HFFc6 (cell line): ENCODE data around the gene AIF1L. TPM values are rescaled to one million over a fixed set of nuclear protein-coding genes. Genes with fewer than 3 reads are reported as not detected.

ENCODE experiments used
- DNase-seq: peaks from one replicate; pipeline ENCODE4 v3.0.0-alpha.2; 2018
- H3K27ac Mint-ChIP-seq: 2 replicates; pipeline ENCODE4 v1.8.0; 2020; ENCODE audit warnings: mild to moderate bottlenecking, mixed read lengths
- H3K27me3 Mint-ChIP-seq: 2 replicates; pipeline ENCODE4 v1.8.0; 2021; ENCODE audit warnings: mild to moderate bottlenecking, moderate library complexity, mixed read lengths; ENCODE audit not compliant: insufficient read depth
- H3K36me3 Mint-ChIP-seq: 2 replicates; pipeline ENCODE4 v1.8.0; 2021; ENCODE audit warnings: low read depth, mixed read lengths
- H3K4me1 Mint-ChIP-seq: 2 replicates; pipeline ENCODE4 v1.8.0; 2020; ENCODE audit warnings: low read depth, mixed read lengths
- H3K4me3 Mint-ChIP-seq: 2 replicates; pipeline ENCODE4 v1.8.0; 2020; ENCODE audit warnings: mild to moderate bottlenecking, moderate library complexity, mixed read lengths
- H3K9me3 Mint-ChIP-seq: 2 replicates; pipeline ENCODE4 v1.8.0; 2020; ENCODE audit warnings: mild to moderate bottlenecking, mixed read lengths
- CTCF ChIP-seq: fragments of 200-600 bp; sonication (generic); IDR thresholded peaks from 2 replicates; pipeline ENCODE4 v1.5.0; 2021; ENCODE audit warnings: antibody characterized with exemption, mild to moderate bottlenecking
- total RNA-seq, 6 experiments: library from RNA; stranded (reverse); fragmentation: NEBNext Ultra II Directional; extraction: Animal tissue kit (Norgen Biotek cat#: 25700); gene quantifications; 2 replicates in 1 of 6; 3 replicates in 5 of 6; pipeline ENCODE4 v1.2.3, GENCODE V29; 2021

AIF1L gene
- total RNA-seq, 6 experiments from 2014 or later: 0.05 to 0.37 (median 0.21) TPM

- TF ChIP-seq CTCF: no peak
- Mint-ChIP-seq H3K36me3 (peaks cover 9% of the 10 kb centered on the region; the same call in 1 of the 2 replicates), H3K27ac (no peak overlapping the region), H3K4me1 (no peaks in the 10 kb centered on the region), H3K27me3 (peaks cover 2% of the 10 kb centered on the region; the same call in 1 of the 2 replicates), H3K4me3 (no peak overlapping the region), H3K9me3 (no peaks in the 10 kb centered on the region)
- DNase-seq: no peak
Observed at GRCh38 chr9:131160416-131161112, 64.2 kb downstream of the AIF1L start.

DNA sequence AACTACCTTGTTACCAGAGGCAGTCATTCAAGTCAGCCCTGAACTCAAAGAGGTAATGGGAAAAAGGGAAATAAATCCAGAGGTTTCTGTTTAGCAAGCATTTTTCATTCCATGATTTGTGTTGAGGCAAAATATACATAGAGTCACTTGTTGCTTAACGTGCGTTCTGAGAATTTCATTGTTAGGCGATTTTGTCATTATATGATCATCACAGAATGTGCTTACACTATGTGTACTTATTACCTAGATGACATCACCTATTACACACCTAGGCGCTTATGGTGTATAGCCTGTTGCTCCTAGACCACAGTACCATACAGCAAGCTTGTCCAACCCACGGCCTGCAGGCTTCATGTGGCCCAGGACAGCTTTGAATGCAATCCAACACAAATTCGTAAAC is 65.3 kb downstream of the AIF1L start:
- TF ChIP-seq CTCF: no peak
- no peaks in the 10 kb centered on the region; the same call in 1 of the 2 replicates for H3K4me1 Mint-ChIP-seq
- no peak for DNase-seq
- H3K4me3 Mint-ChIP-seq: no peak overlapping the region
- H3K27me3 Mint-ChIP-seq: peaks cover 2% of the 10 kb centered on the region; the same call in 1 of the 2 replicates
- peaks cover 13% of the 10 kb centered on the region; the same call in 1 of the 2 replicates for H3K36me3 Mint-ChIP-seq
- H3K9me3 Mint-ChIP-seq: no peaks in the 10 kb centered on the region
- H3K27ac Mint-ChIP-seq: no peak overlapping the region

- H3K4me1 Mint-ChIP-seq: peaks cover 6% of the 10 kb centered on the region; the same call in 1 of the 2 replicates
- no peak overlapping the region for H3K27ac Mint-ChIP-seq
- no peak for TF ChIP-seq CTCF
Observed at GRCh38 chr9:131162886-131163285, 66.6 kb downstream of the AIF1L start.

GRCh38 chr9:131165523-131165922 is 69.2 kb downstream of the AIF1L start:
- Mint-ChIP-seq H3K9me3 (no peaks in the 10 kb centered on the region), H3K36me3 (peaks cover 18% of the 10 kb centered on the region), H3K27ac (no peak overlapping the region), H3K4me3 (no peak overlapping the region), H3K4me1 (peaks cover 6% of the 10 kb centered on the region; the same call in 1 of the 2 replicates), H3K27me3 (no peaks in the 10 kb centered on the region)
- DNase-seq: no peak
- no peak for TF ChIP-seq CTCF

More at GRCh38 chr9:131162886-131163285, 66.6 kb downstream of the AIF1L start:
- Mint-ChIP-seq H3K9me3 (no peaks in the 10 kb centered on the region), H3K36me3 (peaks cover 18% of the 10 kb centered on the region), H3K4me3 (no peak overlapping the region), H3K27me3 (0 out of 2 replicates have a peak, but pooled peaks cover 2% of the 10 kb centered on the region)
- DNase-seq: no peak

- no peak overlapping the region for H3K4me3 Mint-ChIP-seq
- no peaks in the 10 kb centered on the region for H3K9me3 Mint-ChIP-seq
- peaks cover 6% of the 10 kb centered on the region; the same call in 1 of the 2 replicates for H3K4me1 Mint-ChIP-seq
- no peaks in the 10 kb centered on the region for H3K27me3 Mint-ChIP-seq
- no peak for TF ChIP-seq CTCF
- H3K36me3 Mint-ChIP-seq: peaks cover 26% of the 10 kb centered on the region
- H3K27ac Mint-ChIP-seq: no peak overlapping the region
- no peak for DNase-seq
Observed at GRCh38 chr9:131167146-131167692, 70.9 kb downstream of the AIF1L start.
